Bone marrow (tissue), 2 donors: Measurements from ENCODE around the gene FSD1L.
A peak's percentile ranks its signal among the peaks of the same experiment; 100 is the strongest.
"Not testable (repeated sequence)": the region's sequence is repeated elsewhere in the genome, so short reads cannot be mapped to it uniquely, and the experiment has no call there.

Experiments
- DNase-seq, 2 donors: peaks; one replicate each; lab custom pipeline; 2025; lab: John Stamatoyannopoulos, UW

Gene FSD1L

GRCh38 chr9:105557804-105558610 is 110.2 kb downstream of the FSD1L start, which contains the start of gene FKTN:
TSS of gene FKTN (plus strand) at chr9:105558131. CDS start at chr9:105575033, 16,902 bp downstream.
- peak; percentile 26 to 61 for DNase-seq

GRCh38 chr9:105572455-105572854 is 124.6 kb downstream of the FSD1L start:
- DNase-seq = no peak

GRCh38 chr9:105579952-105580351 is 132.1 kb downstream of the FSD1L start:
- DNase-seq = not testable (repeated sequence)

GRCh38 chr9:105581550-105581949 is 133.7 kb downstream of the FSD1L start:
- DNase-seq = not testable (repeated sequence)

- no peak for DNase-seq
Measured at GRCh38 chr9:105593145-105593544, 145.3 kb downstream of the FSD1L start.
